Stomach (tissue), 9 donors: Measurements from ENCODE around the gene ZFP91. TPM values are rescaled to one million over a fixed set of nuclear protein-coding genes. Genes with fewer than 3 reads are reported as not detected.
A peak's percentile ranks its signal among the peaks of the same experiment; 100 is the strongest.

ENCODE experiments used
- DNase-seq, 2 donors: peaks; one replicate each; pipeline versions ENCODE4 v3.0.0 to v3.0.0-alpha.2; 2013 to 2019
- H3K27ac ChIP-seq, 5 donors: fragments of 200-600 bp in 4 of 5; sonication (generic) in 4 of 5; one replicate each; pipeline ENCODE4 v1.5.1; 2013 to 2019; ENCODE audit warnings: mild to moderate bottlenecking in 1 of 5, moderate library complexity in 1 of 5
- H3K27me3 ChIP-seq, 3 donors: fragments of 200-600 bp; sonication (generic); one replicate each; pipeline ENCODE4 v1.5.1; 2017 to 2019; ENCODE audit warnings: mixed run types in 1 of 3
- H3K36me3 ChIP-seq, 4 donors: fragments of 200-600 bp; sonication (generic); 1 replicate in 3 of 4; 2 replicates in 1 of 4; pipeline ENCODE4 v1.5.1; 2016 to 2019
- H3K4me1 ChIP-seq, 4 donors: fragments of 200-600 bp; sonication (generic); one replicate each; pipeline ENCODE4 v1.5.1; 2016 to 2019
- H3K4me3 ChIP-seq, 4 donors: fragments of 200-600 bp; sonication (generic) in 3 of 4; one replicate each; pipeline ENCODE4 v1.5.1; 2016 to 2019; ENCODE audit warnings: mild to moderate bottlenecking in 1 of 4
- H3K9me3 ChIP-seq, 4 donors: fragments of 200-600 bp; sonication (generic); one replicate each; pipeline ENCODE4 v1.5.1; 2016 to 2019
- CTCF ChIP-seq, 7 experiments: fragments of 450-650 bp in 4 of 7; fragments of 200-600 bp in 3 of 7; sonication (generic) in 3 of 7; IDR thresholded peaks; one replicate each; pipeline ENCODE4 v1.5.1; 2016 to 2019; ENCODE audit warnings: antibody characterized with exemption in 7 of 7, control low read depth in 2 of 7, mild to moderate bottlenecking in 1 of 7
- EP300 ChIP-seq: sonication (generic); formaldehyde crosslinking; IDR thresholded peaks from one replicate; pipeline ENCODE4 v1.6.1; 2017; ENCODE audit warnings: antibody characterized with exemption
- POLR2A ChIP-seq, 4 donors: fragments of 450-650 bp; IDR thresholded peaks; one replicate each; pipeline ENCODE4 v1.6.1; 2016; ENCODE audit warnings: antibody characterized with exemption in 4 of 4, control low read depth in 2 of 4, mild to moderate bottlenecking in 1 of 4, moderate library complexity in 1 of 4
- POLR2AphosphoS5 ChIP-seq, 3 donors: sonication (generic); formaldehyde crosslinking; IDR thresholded peaks; one replicate each; pipeline ENCODE4 v1.6.1; 2016; ENCODE audit warnings: antibody characterized with exemption in 3 of 3
- WGBS, 5 donors: extraction: QIAGEN DNeasy Blood & Tissue Kit in 3 of 5; methylation state at CpG; one replicate each; pipeline versions ENCODE4 v1.1.5 to v1.1.7; 2013 to 2018; 5-methylcytosine and 5-hydroxymethylcytosine counted together
- intact Hi-C: fragments of 100-400 bp; cut with DNase I; formaldehyde crosslinking; loops from one replicate; pipeline ENCODE4 v1.15.1; 2023; ENCODE audit warnings: low total_unique reads
- polyA plus RNA-seq, 3 donors: library from polyadenylated mRNA; stranded (reverse); fragments of 200-250 nt; gene quantifications; one replicate each; pipeline ENCODE4 v1.2.3, GENCODE V29; 2013
- total RNA-seq, 5 donors: library from RNA; depleted of rRNA; stranded (reverse); fragments of >200 nt; gene quantifications; one replicate each; pipeline versions ENCODE4 v1.1.0 to v1.2.3, GENCODE V29; 2014 to 2016
- donor health status: healthy with polysubstance abuse.
- donor health status: Bipolar disorder and iron deficiency.
- donor health status: healthy.

Gene ZFP91
- total and polyA plus RNA-seq, 8 donors: 9.4 to 67.6 (median 28.9) TPM

- H3K27me3 ChIP-seq: no peaks in the 10 kb centered on the region
- TF ChIP-seq POLR2AphosphoS5 (IDR thresholded peaks at IDR 0.05) (no peak), CTCF (IDR thresholded peaks at IDR 0.05) (peak in 3 of 7 experiments; percentile 17 to 34 (median 32))
- peaks cover 0 to 13% (median 6%) of the 10 kb centered on the region in 4 donors for H3K4me1 ChIP-seq
- 28 to 46% (median 35%) methylated on average over 2 of the region's 2 CpGs for WGBS, 5 donors
- H3K36me3 ChIP-seq: peaks cover 0 to 16% (median 13%) of the 10 kb centered on the region in 4 donors
- H3K27ac ChIP-seq: no peak overlapping the region
- intact Hi-C loops: no loop called here
- no peaks in the 10 kb centered on the region for H3K9me3 ChIP-seq
- no peak overlapping the region for H3K4me3 ChIP-seq
- peak in 1 of 2 donors; percentile 56 for DNase-seq
Measured at GRCh38 chr11:58629857-58630256, 51.0 kb downstream of the ZFP91 start.

GRCh38 chr11:58631378-58631777, 52.5 kb downstream of the ZFP91 start:
- Histone ChIP-seq H3K9me3 (no peaks in the 10 kb centered on the region), H3K27ac (no peak overlapping the region), H3K4me3 (no peak overlapping the region), H3K36me3 (peaks cover 0 to 4% (median 0%) of the 10 kb centered on the region in 4 donors), H3K27me3 (no peaks in the 10 kb centered on the region), H3K4me1 (peaks cover 0 to 13% (median 6%) of the 10 kb centered on the region in 4 donors)
- no peak for DNase-seq
- WGBS, 5 donors: 77 to 91% (median 82%) methylated on average over 3 of the region's 3 CpGs
- intact Hi-C loops: no loop called here
- TF ChIP-seq POLR2A (IDR thresholded peaks at IDR 0.05) (no peak), CTCF (IDR thresholded peaks at IDR 0.05) (no peak), POLR2AphosphoS5 (IDR thresholded peaks at IDR 0.05) (no peak), EP300 (no peak)

- H3K4me1 ChIP-seq: peaks cover 0 to 12% (median 3%) of the 10 kb centered on the region in 4 donors
- no peak overlapping the region for H3K27ac ChIP-seq
- no peaks in the 10 kb centered on the region for H3K36me3 ChIP-seq
- no peak for DNase-seq
- intact Hi-C loops: no loop called here
- WGBS, 5 donors: 83 to 100% (median 97%) methylated on average over 1 of the region's 1 CpG
- H3K4me3 ChIP-seq: no peak overlapping the region
- TF ChIP-seq POLR2AphosphoS5 (IDR thresholded peaks at IDR 0.05) (no peak), EP300 (no peak), CTCF (IDR thresholded peaks at IDR 0.05) (no peak), POLR2A (IDR thresholded peaks at IDR 0.05) (no peak)
- no peaks in the 10 kb centered on the region for H3K9me3 ChIP-seq
- H3K27me3 ChIP-seq: no peaks in the 10 kb centered on the region
Measured at GRCh38 chr11:58632510-58632909, 53.6 kb downstream of the ZFP91 start.

GRCh38 chr11:58636587-58636986, 57.7 kb downstream of the ZFP91 start:
- TF ChIP-seq POLR2A (IDR thresholded peaks at IDR 0.05): no peak
- TF ChIP-seq CTCF (IDR thresholded peaks at IDR 0.05): no peak
- no peak for TF ChIP-seq EP300
- TF ChIP-seq POLR2AphosphoS5 (IDR thresholded peaks at IDR 0.05): no peak
- WGBS, 5 donors: 61 to 78% (median 68%) methylated on average over 3 of the region's 3 CpGs
- no peak overlapping the region for H3K4me3 ChIP-seq
- no peaks in the 10 kb centered on the region for H3K27me3 ChIP-seq
- no peak overlapping the region for H3K27ac ChIP-seq
- no peaks in the 10 kb centered on the region for H3K9me3 ChIP-seq
- no peaks in the 10 kb centered on the region for H3K36me3 ChIP-seq
- H3K4me1 ChIP-seq: peaks cover 0 to 9% (median 3%) of the 10 kb centered on the region in 4 donors
- DNase-seq: no peak
- intact Hi-C loops: no loop called here
